ENCODE data around the gene MYO1D. TPM values are rescaled to one million over a fixed set of nuclear protein-coding genes. Genes with fewer than 3 reads are reported as not detected.

The MYO1D gene
- total RNA-seq, 2 donors from 2014 or later: 238 to 382 TPM

DNA sequence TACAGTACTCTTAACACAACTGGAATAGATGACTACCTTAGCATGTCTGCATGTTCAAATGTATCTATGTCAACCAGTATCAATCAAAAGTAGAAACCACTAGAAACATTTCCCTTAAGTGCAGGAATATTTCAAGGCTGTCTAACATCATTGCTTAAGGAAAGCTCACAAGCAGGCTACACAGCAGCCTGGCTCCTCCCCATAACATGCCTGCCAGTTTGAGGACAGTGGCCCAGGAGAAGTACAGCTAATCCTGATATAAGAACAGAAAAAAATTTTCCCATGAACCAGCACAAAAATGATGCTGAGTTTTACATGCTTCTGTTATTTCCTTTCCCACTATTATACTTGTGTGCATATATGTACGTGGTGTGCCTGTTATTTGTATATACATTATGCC is 175.1 kb downstream of the MYO1D start:
- no peak overlapping the region for H3K9ac ChIP-seq (ENCODE audit: low read depth in 2 of 2, low read length in 2 of 2)
- intact Hi-C loops (cut with DNase I): no loop called here
- TF ChIP-seq, protein P1, sequence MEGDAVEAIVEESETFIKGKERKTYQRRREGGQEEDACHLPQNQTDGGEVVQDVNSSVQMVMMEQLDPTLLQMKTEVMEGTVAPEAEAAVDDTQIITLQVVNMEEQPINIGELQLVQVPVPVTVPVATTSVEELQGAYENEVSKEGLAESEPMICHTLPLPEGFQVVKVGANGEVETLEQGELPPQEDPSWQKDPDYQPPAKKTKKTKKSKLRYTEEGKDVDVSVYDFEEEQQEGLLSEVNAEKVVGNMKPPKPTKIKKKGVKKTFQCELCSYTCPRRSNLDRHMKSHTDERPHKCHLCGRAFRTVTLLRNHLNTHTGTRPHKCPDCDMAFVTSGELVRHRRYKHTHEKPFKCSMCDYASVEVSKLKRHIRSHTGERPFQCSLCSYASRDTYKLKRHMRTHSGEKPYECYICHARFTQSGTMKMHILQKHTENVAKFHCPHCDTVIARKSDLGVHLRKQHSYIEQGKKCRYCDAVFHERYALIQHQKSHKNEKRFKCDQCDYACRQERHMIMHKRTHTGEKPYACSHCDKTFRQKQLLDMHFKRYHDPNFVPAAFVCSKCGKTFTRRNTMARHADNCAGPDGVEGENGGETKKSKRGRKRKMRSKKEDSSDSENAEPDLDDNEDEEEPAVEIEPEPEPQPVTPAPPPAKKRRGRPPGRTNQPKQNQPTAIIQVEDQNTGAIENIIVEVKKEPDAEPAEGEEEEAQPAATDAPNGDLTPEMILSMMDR (IDR thresholded peaks at IDR 0.05): no peak
- no peaks in the 10 kb centered on the region for H3K36me3 ChIP-seq
- no peaks in the 10 kb centered on the region for H3K4me1 ChIP-seq
- H3K9me3 ChIP-seq: no peaks in the 10 kb centered on the region
- no peak overlapping the region for H3K4me3 ChIP-seq
- no peak for DNase-seq
- H3K27me3 ChIP-seq: no peaks in the 10 kb centered on the region
- no peak overlapping the region for H3K27ac ChIP-seq

DNA sequence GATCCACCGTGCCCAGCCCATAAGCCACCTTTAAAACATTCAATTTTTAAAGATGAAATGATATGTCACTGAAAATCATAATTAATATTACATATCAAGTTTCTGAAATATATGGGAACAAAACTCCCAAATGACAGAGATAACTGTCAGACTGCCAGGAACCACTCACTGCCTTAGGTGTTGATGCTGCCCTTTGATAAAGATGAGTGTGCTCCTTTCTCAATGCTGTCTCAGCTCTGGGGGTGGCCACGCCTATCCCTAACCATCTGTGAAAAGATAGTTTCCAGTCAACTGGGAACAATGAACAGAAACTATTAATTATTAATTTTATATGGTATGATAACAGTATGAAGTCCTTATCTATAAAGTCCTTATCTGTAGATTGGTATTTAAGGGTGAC is 177.7 kb downstream of the MYO1D start:
- H3K9ac ChIP-seq (ENCODE audit: low read depth in 2 of 2, low read length in 2 of 2): no peak overlapping the region
- H3K27me3 ChIP-seq: no peaks in the 10 kb centered on the region
- TF ChIP-seq, protein P1 (IDR thresholded peaks at IDR 0.05): no peak
- H3K4me1 ChIP-seq: no peaks in the 10 kb centered on the region
- no peaks in the 10 kb centered on the region for H3K9me3 ChIP-seq
- no peaks in the 10 kb centered on the region for H3K36me3 ChIP-seq
- no peak overlapping the region for H3K27ac ChIP-seq
- H3K4me3 ChIP-seq: no peak overlapping the region
- no peak for DNase-seq
- intact Hi-C loops (cut with DNase I): no loop called here

DNA sequence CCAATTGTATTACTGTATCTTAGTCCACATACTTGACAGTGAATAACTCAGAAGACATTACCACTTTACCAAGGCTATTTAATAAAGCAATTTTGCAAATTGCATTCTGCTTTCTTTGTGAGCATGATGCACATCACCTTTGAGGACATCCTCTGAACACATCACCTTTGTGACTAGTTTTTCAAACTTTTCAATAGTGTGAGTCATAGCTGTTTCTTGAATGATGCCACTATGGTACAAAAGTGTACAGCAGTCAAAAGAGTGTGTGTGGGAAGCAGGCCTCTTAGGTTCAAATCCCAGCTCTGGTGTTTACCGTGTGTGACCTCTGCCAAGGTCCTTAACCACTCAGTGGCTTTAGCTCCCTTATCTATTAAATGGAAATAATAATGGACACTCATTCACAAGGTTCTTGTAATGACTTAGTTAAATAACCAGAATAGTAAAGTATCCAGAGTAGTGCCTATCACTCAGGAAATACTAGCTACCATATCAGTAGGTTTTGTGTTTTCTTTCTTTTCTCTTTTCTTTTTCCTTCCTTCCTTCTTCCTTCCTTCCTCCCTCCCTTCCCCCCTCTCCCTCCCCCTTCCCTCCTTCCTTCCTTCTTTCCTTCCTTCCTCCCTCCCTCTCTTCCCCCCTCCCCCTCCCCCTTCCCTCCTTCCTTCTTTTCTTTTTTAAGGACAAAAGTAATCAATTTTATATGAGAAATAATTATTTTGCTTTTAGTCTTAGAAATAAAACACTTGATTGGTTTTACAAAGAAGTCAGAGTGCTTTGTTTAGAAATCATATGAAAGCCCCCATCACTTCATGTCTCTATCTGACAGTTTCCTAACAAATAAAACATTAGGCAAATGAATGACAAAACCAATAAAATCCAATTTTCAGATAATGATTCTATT is 178.9 kb downstream of the MYO1D start:
- TF ChIP-seq, protein P1 (IDR thresholded peaks at IDR 0.05): no peak
- Histone ChIP-seq H3K36me3 (no peaks in the 10 kb centered on the region), H3K9me3 (no peaks in the 10 kb centered on the region), H3K4me3 (no peak overlapping the region), H3K27ac (no peak overlapping the region), H3K9ac (ENCODE audit: low read depth in 2 of 2, low read length in 2 of 2) (no peak overlapping the region), H3K27me3 (no peaks in the 10 kb centered on the region), H3K4me1 (no peaks in the 10 kb centered on the region)
- intact Hi-C loops (cut with DNase I): no loop called here
- DNase-seq: no peak

- intact Hi-C loops (cut with DNase I): no loop called here
- TF ChIP-seq, protein P1 (IDR thresholded peaks at IDR 0.05): no peak
- Histone ChIP-seq H3K27ac (no peak overlapping the region), H3K4me1 (no peaks in the 10 kb centered on the region), H3K9ac (ENCODE audit: low read depth in 2 of 2, low read length in 2 of 2) (no peak overlapping the region), H3K27me3 (no peaks in the 10 kb centered on the region), H3K4me3 (no peak overlapping the region), H3K9me3 (no peaks in the 10 kb centered on the region), H3K36me3 (no peaks in the 10 kb centered on the region)
- no peak for DNase-seq
Measured at GRCh38 chr17:32696426-32696825, 180.5 kb downstream of the MYO1D start.

- Histone ChIP-seq H3K27ac (no peak overlapping the region), H3K27me3 (no peaks in the 10 kb centered on the region), H3K9ac (ENCODE audit: low read depth in 2 of 2, low read length in 2 of 2) (no peak overlapping the region), H3K36me3 (no peaks in the 10 kb centered on the region), H3K4me1 (no peaks in the 10 kb centered on the region), H3K4me3 (no peak overlapping the region), H3K9me3 (no peaks in the 10 kb centered on the region)
- TF ChIP-seq, protein P1 (IDR thresholded peaks at IDR 0.05): no peak
- intact Hi-C loops (cut with DNase I): no loop called here
- DNase-seq: no peak
Measured at GRCh38 chr17:32695864-32696263, 181.1 kb downstream of the MYO1D start.
